Liver (tissue), 9 donors: ENCODE results near the gene TPRN. TPM values are rescaled to one million over a fixed set of nuclear protein-coding genes. Genes with fewer than 3 reads are reported as not detected.

Experiments
- DNase-seq: peaks from one replicate; pipeline ENCODE4 v3.0.0-alpha.2; 2017; ENCODE audit warnings: low spot score
- H3K27ac ChIP-seq, 2 donors: one replicate each; pipeline ENCODE4 v1.7.0; 2013; ENCODE audit warnings: inconsistent platforms in 2 of 2, low read length in 2 of 2, control low read depth in 1 of 2, low read depth in 1 of 2, mild to moderate bottlenecking in 1 of 2
- H3K27me3 ChIP-seq, 4 donors: one replicate each; pipeline versions ENCODE4 v1.6.1 to v1.7.0; 2013; ENCODE audit warnings: low read length in 3 of 4, inconsistent platforms in 1 of 4, mild to moderate bottlenecking in 1 of 4, moderate library complexity in 1 of 4; ENCODE audit not compliant: control insufficient read depth in 4 of 4, insufficient read depth in 4 of 4
- H3K36me3 ChIP-seq, 4 donors: one replicate each; pipeline versions ENCODE4 v1.6.1 to v1.7.0; 2013; ENCODE audit warnings: low read length in 3 of 4, mild to moderate bottlenecking in 3 of 4, low read depth in 1 of 4, moderate library complexity in 1 of 4; ENCODE audit not compliant: control insufficient read depth in 4 of 4, insufficient read depth in 3 of 4
- H3K4me1 ChIP-seq, 4 donors: one replicate each; pipeline versions ENCODE4 v1.6.1 to v1.7.0; 2013; ENCODE audit warnings: low read length in 3 of 4, mild to moderate bottlenecking in 3 of 4, moderate library complexity in 1 of 4; ENCODE audit not compliant: control insufficient read depth in 4 of 4, insufficient read depth in 4 of 4
- H3K4me3 ChIP-seq, 3 donors: one replicate each; pipeline versions ENCODE4 v1.6.1 to v1.7.0; 2013; ENCODE audit warnings: low read length in 3 of 3, control low read depth in 1 of 3, low read depth in 1 of 3, mild to moderate bottlenecking in 1 of 3
- H3K9ac ChIP-seq, 2 donors: one replicate each; pipeline ENCODE4 v1.7.0; 2013; ENCODE audit warnings: low read length in 2 of 2, mild to moderate bottlenecking in 2 of 2, moderate library complexity in 2 of 2, control low read depth in 1 of 2, low read depth in 1 of 2
- H3K9me3 ChIP-seq, 4 donors: one replicate each; pipeline versions ENCODE4 v1.6.1 to v1.7.0; 2013; ENCODE audit warnings: low read length in 3 of 4; ENCODE audit not compliant: control insufficient read depth in 4 of 4
- ATF3 ChIP-seq: IDR thresholded peaks from 2 replicates; pipeline ENCODE4 v1.6.1; 2016; ENCODE audit warnings: antibody characterized with exemption
- CTCF ChIP-seq: fragments of 150-350 bp; IDR thresholded peaks from 2 replicates; pipeline ENCODE4 v1.5.1; 2017; ENCODE audit warnings: improper control_type of control experiment, low read depth, low read length; ENCODE audit not compliant: missing input control
- EGR1 ChIP-seq, 2 donors: IDR thresholded peaks; 2 replicates each; pipeline ENCODE4 v1.6.1; 2016 to 2018; ENCODE audit warnings: antibody characterized with exemption in 2 of 2, low read depth in 2 of 2
- FOXA1 ChIP-seq: IDR thresholded peaks from 2 replicates; pipeline ENCODE4 v1.6.1; 2016; ENCODE audit warnings: antibody characterized with exemption
- MAX ChIP-seq: IDR thresholded peaks from 2 replicates; pipeline ENCODE4 v1.6.1; 2016; ENCODE audit warnings: antibody characterized with exemption
- REST ChIP-seq: IDR thresholded peaks from 2 replicates; pipeline ENCODE4 v1.6.1; 2016; ENCODE audit warnings: antibody characterized with exemption, mild to moderate bottlenecking
- RXRA ChIP-seq, 2 donors: IDR thresholded peaks; 2 replicates each; pipeline ENCODE4 v1.6.1; 2017 to 2018; ENCODE audit warnings: antibody characterized with exemption in 2 of 2, mild to moderate bottlenecking in 1 of 2
- SP1 ChIP-seq: IDR thresholded peaks from 2 replicates; pipeline ENCODE4 v1.6.1; 2018; ENCODE audit warnings: antibody characterized with exemption, mild to moderate bottlenecking
- YY1 ChIP-seq: IDR thresholded peaks from 2 replicates; pipeline ENCODE4 v1.6.1; 2016; ENCODE audit warnings: antibody characterized with exemption, mild to moderate bottlenecking
- ZBTB33 ChIP-seq: IDR thresholded peaks from 2 replicates; pipeline ENCODE4 v1.6.1; 2016; ENCODE audit warnings: antibody characterized with exemption
- WGBS: extraction: QIAGEN DNeasy Blood & Tissue Kit; methylation state at CpG from one replicate; pipeline ENCODE4 v1.1.7; 2013; 5-methylcytosine and 5-hydroxymethylcytosine counted together
- polyA plus RNA-seq, 2 donors: library from polyadenylated mRNA; stranded (reverse) in 1 of 2; unstranded in 1 of 2; fragments of 200-250 nt in 1 of 2; fragments of >200 nt in 1 of 2; fragmentation: Nextera tagmentation in 1 of 2; extraction: Ambion mirVana in 1 of 2; gene quantifications; one replicate each; pipeline versions ENCODE4 v1.2.1 to v1.2.3, GENCODE V29; 2013 to 2015
- total RNA-seq, 2 donors: library from RNA; depleted of rRNA; stranded (reverse); fragments of >200 nt; gene quantifications; one replicate each; pipeline ENCODE4 v1.2.3, GENCODE V29; 2014
- donor health status: healthy.
- donor health status: healthy.
- donor health status: healthy.
- donor health status: healthy.
- donor health status: healthy.

TPRN gene
- total and polyA plus RNA-seq, 4 donors, result 5.4 to 20.1 (median 11.1) TPM

GRCh38 chr9:137245450-137246421 lies 45.2 kb upstream of the TPRN start:
- no peak for DNase-seq
- TF ChIP-seq MAX (no peak), RXRA (IDR thresholded peaks at IDR 0.05) (no peak), REST (no peak), ZBTB33 (no peak), CTCF (no peak), ATF3 (no peak), SP1 (no peak), EGR1 (IDR thresholded peaks at IDR 0.05; ENCODE audit: low read depth in 2 of 2) (no peak), YY1 (no peak), FOXA1 (no peak)
- Histone ChIP-seq H3K9ac (no peak overlapping the region), H3K9me3 (no peaks in the 10 kb centered on the region), H3K36me3 (peaks cover 0 to 11% (median 5%) of the 10 kb centered on the region in 4 donors), H3K27me3 (no peaks in the 10 kb centered on the region), H3K27ac (no peak overlapping the region), H3K4me1 (peaks cover 2 to 26% (median 16%) of the 10 kb centered on the region in 4 donors), H3K4me3 (no peak overlapping the region)
- 90% methylated on average over 25 of the region's 25 CpGs for WGBS
